Measurements from ENCODE around the gene PROCA1.

DNA sequence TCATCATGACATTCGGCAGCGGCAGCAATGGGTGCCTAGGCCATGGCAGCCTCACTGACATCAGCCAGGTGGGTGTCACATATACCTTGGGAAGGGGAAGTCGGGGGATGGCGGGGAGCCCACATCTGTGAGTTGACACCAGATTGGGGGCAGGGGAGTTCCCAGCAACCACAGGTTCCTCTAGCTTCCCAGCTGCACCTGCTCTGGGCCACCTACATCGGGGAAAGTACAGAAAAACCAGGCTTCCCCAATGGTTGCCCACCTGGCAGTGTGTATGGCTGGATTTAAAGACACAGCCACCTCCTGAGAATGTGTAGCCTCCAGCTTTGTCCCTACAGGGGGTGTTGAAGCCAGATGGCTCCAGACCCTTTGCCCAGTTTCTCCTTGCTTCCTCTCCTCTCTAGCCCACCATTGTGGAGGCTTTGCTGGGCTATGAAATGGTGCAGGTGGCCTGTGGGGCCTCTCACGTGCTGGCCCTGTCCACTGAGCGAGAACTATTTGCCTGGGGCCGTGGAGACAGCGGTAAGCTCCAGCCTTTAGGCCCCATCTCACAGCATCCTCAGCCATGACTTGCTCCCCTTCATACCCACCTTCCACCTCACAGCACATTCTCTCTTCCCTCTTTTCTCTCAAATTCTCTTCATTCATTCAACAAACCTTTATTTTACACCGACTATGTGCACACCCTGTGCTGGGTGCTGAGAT, 27.1 kb upstream of the PROCA1 start:
- no peak for TF ChIP-seq CTCF (IDR thresholded peaks at IDR 0.05)
- no peak for TF ChIP-seq SIN3A (IDR thresholded peaks at IDR 0.05; ENCODE audit: borderline replicate concordance, insufficient read depth, low read depth, low read length)
- no peak for TF ChIP-seq TCF7L2 (IDR thresholded peaks at IDR 0.05; ENCODE audit: low read depth, low read length)
- TF ChIP-seq POLR2AphosphoS5 (IDR thresholded peaks at IDR 0.05; ENCODE audit: low read depth, low read length) = no peak
- TF ChIP-seq, protein P1, sequence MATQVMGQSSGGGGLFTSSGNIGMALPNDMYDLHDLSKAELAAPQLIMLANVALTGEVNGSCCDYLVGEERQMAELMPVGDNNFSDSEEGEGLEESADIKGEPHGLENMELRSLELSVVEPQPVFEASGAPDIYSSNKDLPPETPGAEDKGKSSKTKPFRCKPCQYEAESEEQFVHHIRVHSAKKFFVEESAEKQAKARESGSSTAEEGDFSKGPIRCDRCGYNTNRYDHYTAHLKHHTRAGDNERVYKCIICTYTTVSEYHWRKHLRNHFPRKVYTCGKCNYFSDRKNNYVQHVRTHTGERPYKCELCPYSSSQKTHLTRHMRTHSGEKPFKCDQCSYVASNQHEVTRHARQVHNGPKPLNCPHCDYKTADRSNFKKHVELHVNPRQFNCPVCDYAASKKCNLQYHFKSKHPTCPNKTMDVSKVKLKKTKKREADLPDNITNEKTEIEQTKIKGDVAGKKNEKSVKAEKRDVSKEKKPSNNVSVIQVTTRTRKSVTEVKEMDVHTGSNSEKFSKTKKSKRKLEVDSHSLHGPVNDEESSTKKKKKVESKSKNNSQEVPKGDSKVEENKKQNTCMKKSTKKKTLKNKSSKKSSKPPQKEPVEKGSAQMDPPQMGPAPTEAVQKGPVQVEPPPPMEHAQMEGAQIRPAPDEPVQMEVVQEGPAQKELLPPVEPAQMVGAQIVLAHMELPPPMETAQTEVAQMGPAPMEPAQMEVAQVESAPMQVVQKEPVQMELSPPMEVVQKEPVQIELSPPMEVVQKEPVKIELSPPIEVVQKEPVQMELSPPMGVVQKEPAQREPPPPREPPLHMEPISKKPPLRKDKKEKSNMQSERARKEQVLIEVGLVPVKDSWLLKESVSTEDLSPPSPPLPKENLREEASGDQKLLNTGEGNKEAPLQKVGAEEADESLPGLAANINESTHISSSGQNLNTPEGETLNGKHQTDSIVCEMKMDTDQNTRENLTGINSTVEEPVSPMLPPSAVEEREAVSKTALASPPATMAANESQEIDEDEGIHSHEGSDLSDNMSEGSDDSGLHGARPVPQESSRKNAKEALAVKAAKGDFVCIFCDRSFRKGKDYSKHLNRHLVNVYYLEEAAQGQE (IDR thresholded peaks at IDR 0.05; ENCODE audit: insufficient read depth in 1 of 2, low read depth in 2 of 2, low read length in 1 of 2) = no peak
